HepG2 (cell line): ENCODE results near the gene STN1. TPM values are rescaled to one million over a fixed set of nuclear protein-coding genes. Genes with fewer than 3 reads are reported as not detected.

ENCODE experiments used
- ELF3 ChIP-seq: IDR thresholded peaks from 2 replicates; pipeline ENCODE4 v1.6.1; 2016; ENCODE audit warnings: missing genetic modification reagents, missing compliant biosample characterization
- ESRRA ChIP-seq: sonication (generic); formaldehyde crosslinking; IDR thresholded peaks from 2 replicates; pipeline ENCODE4 v1.5.1; 2020; ENCODE audit warnings: mild to moderate bottlenecking, low read depth, missing genetic modification reagents
- FLYWCH1 ChIP-seq: sonication (generic); formaldehyde crosslinking; IDR thresholded peaks from 2 replicates; pipeline ENCODE4 v1.8.1; 2023; ENCODE audit warnings: mild to moderate bottlenecking, missing genetic modification reagents
- HCFC1 ChIP-seq: fragments of 150-350 bp; IDR thresholded peaks from 2 replicates; pipeline ENCODE4 v1.6.1; 2014; ENCODE audit warnings: low read depth, low read length
- ISX ChIP-seq: sonication (generic); formaldehyde crosslinking; conservative IDR thresholded peaks from 2 replicates; pipeline ENCODE4 v1.5.0; 2020; ENCODE audit warnings: missing genetic modification reagents
- JUNB ChIP-seq: sonication (generic); formaldehyde crosslinking; IDR thresholded peaks from 2 replicates; pipeline ENCODE4 v1.8.0; 2022; ENCODE audit warnings: missing genetic modification reagents, mild to moderate bottlenecking, borderline replicate concordance
- PPARG ChIP-seq: conservative IDR thresholded peaks from 2 replicates; pipeline ENCODE4 v1.6.1; 2016; ENCODE audit warnings: missing biosample characterization, missing genetic modification reagents
- SAP130 ChIP-seq: IDR thresholded peaks from 2 replicates; pipeline ENCODE4 v1.6.1; 2016; ENCODE audit warnings: low read depth
- SIN3B ChIP-seq: fragments of 150-350 bp; IDR thresholded peaks from 2 replicates; pipeline ENCODE4 v1.6.1; 2014; ENCODE audit warnings: low read length
- YY1 ChIP-seq: IDR thresholded peaks from 2 replicates; pipeline ENCODE4 v1.6.1; 2011; ENCODE audit warnings: low read length, low read depth, moderate library complexity, mild to moderate bottlenecking; ENCODE audit not compliant: insufficient read depth, insufficient replicate concordance
- ZNF460 ChIP-seq: sonication (generic); formaldehyde crosslinking; IDR thresholded peaks from 2 replicates; pipeline ENCODE4 v1.5.1; 2020; ENCODE audit warnings: missing genetic modification reagents, mild to moderate bottlenecking, borderline replicate concordance
- ZNF780A ChIP-seq: sonication (generic); formaldehyde crosslinking; IDR thresholded peaks from 2 replicates; pipeline ENCODE4 v1.8.0; 2022; ENCODE audit warnings: mild to moderate bottlenecking, missing genetic modification reagents, moderate library complexity
- ZNF839 ChIP-seq: sonication (generic); formaldehyde crosslinking; IDR thresholded peaks from 2 replicates; pipeline ENCODE4 v1.4.0; 2020; ENCODE audit warnings: missing genetic modification reagents, mild to moderate bottlenecking, borderline replicate concordance
- ZZZ3 ChIP-seq: sonication (generic); formaldehyde crosslinking; IDR thresholded peaks from 2 replicates; pipeline ENCODE4 v1.4.0; 2020; ENCODE audit warnings: missing genetic modification reagents, mild to moderate bottlenecking, borderline replicate concordance
- polyA plus RNA-seq, 8 experiments: library from polyadenylated mRNA; depleted of rRNA in 3 of 8; stranded (reverse) in 7 of 8; unstranded in 1 of 8; fragments of >200 nt; fragmentation: Illumina TruSeq in 4 of 8; extraction: Trizol in 4 of 8; gene quantifications; 2 replicates each; pipeline versions ENCODE4 v1.2.1 to v1.2.3, GENCODE V29; 2011 to 2016; ENCODE audit warnings: low read depth in 4 of 8, missing spikeins in 1 of 8, mixed read lengths in 1 of 8; ENCODE audit not compliant: insufficient read depth in 1 of 8
- total RNA-seq, 5 experiments: library from RNA; depleted of rRNA; stranded (reverse); fragments of >200 nt; fragmentation: Illumina TruSeq; extraction: Trizol; gene quantifications; 2 replicates each; pipeline ENCODE4 v1.2.3, GENCODE V29; 2016; ENCODE audit warnings: low read depth in 1 of 5
- TF ChIP-seq, protein P1 (sequence below): IDR thresholded peaks from 2 replicates; pipeline ENCODE4 v1.6.1; 2016; ENCODE audit warnings: low read depth, missing genetic modification reagents, missing compliant biosample characterization
- TF ChIP-seq, protein P2 (sequence below): sonication (generic); formaldehyde crosslinking; IDR thresholded peaks from 2 replicates; pipeline ENCODE4 v1.4.0; 2020; ENCODE audit warnings: mild to moderate bottlenecking, missing genetic modification reagents
- TF ChIP-seq, protein P3 (sequence below): sonication (generic); formaldehyde crosslinking; conservative IDR thresholded peaks from 2 replicates; pipeline ENCODE4 v1.4.0; 2020; ENCODE audit warnings: missing genetic modification reagents

The STN1 gene
- total and polyA plus RNA-seq, 2 of the 13 experiments (the other 11 are each of a cell fraction or from before 2014, with no cell fraction given), result 17.6 to 22.7 TPM

GRCh38 chr10:103918053-103918846 is at the start of gene STN1 (continued):
- TF ChIP-seq, protein P1, sequence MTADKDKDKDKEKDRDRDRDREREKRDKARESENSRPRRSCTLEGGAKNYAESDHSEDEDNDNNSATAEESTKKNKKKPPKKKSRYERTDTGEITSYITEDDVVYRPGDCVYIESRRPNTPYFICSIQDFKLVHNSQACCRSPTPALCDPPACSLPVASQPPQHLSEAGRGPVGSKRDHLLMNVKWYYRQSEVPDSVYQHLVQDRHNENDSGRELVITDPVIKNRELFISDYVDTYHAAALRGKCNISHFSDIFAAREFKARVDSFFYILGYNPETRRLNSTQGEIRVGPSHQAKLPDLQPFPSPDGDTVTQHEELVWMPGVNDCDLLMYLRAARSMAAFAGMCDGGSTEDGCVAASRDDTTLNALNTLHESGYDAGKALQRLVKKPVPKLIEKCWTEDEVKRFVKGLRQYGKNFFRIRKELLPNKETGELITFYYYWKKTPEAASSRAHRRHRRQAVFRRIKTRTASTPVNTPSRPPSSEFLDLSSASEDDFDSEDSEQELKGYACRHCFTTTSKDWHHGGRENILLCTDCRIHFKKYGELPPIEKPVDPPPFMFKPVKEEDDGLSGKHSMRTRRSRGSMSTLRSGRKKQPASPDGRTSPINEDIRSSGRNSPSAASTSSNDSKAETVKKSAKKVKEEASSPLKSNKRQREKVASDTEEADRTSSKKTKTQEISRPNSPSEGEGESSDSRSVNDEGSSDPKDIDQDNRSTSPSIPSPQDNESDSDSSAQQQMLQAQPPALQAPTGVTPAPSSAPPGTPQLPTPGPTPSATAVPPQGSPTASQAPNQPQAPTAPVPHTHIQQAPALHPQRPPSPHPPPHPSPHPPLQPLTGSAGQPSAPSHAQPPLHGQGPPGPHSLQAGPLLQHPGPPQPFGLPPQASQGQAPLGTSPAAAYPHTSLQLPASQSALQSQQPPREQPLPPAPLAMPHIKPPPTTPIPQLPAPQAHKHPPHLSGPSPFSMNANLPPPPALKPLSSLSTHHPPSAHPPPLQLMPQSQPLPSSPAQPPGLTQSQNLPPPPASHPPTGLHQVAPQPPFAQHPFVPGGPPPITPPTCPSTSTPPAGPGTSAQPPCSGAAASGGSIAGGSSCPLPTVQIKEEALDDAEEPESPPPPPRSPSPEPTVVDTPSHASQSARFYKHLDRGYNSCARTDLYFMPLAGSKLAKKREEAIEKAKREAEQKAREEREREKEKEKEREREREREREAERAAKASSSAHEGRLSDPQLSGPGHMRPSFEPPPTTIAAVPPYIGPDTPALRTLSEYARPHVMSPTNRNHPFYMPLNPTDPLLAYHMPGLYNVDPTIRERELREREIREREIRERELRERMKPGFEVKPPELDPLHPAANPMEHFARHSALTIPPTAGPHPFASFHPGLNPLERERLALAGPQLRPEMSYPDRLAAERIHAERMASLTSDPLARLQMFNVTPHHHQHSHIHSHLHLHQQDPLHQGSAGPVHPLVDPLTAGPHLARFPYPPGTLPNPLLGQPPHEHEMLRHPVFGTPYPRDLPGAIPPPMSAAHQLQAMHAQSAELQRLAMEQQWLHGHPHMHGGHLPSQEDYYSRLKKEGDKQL (CRISPR knock-in tag), result peak; percentile 46; the same call in 1 of the 2 replicates
- TF ChIP-seq FLYWCH1, result no peak
- TF ChIP-seq ISX (CRISPR knock-in tag), result no peak
- TF ChIP-seq PPARG (CRISPR knock-in tag), result peak; percentile 83
- TF ChIP-seq SAP130 (CRISPR knock-in tag), result peak; percentile 72
- no peak for TF ChIP-seq ZNF780A (CRISPR knock-in tag)
- TF ChIP-seq ZNF839 (CRISPR knock-in tag), result no peak
- TF ChIP-seq HCFC1, result no peak
- no peak for TF ChIP-seq JUNB (CRISPR knock-in tag)
- TF ChIP-seq, protein P2, sequence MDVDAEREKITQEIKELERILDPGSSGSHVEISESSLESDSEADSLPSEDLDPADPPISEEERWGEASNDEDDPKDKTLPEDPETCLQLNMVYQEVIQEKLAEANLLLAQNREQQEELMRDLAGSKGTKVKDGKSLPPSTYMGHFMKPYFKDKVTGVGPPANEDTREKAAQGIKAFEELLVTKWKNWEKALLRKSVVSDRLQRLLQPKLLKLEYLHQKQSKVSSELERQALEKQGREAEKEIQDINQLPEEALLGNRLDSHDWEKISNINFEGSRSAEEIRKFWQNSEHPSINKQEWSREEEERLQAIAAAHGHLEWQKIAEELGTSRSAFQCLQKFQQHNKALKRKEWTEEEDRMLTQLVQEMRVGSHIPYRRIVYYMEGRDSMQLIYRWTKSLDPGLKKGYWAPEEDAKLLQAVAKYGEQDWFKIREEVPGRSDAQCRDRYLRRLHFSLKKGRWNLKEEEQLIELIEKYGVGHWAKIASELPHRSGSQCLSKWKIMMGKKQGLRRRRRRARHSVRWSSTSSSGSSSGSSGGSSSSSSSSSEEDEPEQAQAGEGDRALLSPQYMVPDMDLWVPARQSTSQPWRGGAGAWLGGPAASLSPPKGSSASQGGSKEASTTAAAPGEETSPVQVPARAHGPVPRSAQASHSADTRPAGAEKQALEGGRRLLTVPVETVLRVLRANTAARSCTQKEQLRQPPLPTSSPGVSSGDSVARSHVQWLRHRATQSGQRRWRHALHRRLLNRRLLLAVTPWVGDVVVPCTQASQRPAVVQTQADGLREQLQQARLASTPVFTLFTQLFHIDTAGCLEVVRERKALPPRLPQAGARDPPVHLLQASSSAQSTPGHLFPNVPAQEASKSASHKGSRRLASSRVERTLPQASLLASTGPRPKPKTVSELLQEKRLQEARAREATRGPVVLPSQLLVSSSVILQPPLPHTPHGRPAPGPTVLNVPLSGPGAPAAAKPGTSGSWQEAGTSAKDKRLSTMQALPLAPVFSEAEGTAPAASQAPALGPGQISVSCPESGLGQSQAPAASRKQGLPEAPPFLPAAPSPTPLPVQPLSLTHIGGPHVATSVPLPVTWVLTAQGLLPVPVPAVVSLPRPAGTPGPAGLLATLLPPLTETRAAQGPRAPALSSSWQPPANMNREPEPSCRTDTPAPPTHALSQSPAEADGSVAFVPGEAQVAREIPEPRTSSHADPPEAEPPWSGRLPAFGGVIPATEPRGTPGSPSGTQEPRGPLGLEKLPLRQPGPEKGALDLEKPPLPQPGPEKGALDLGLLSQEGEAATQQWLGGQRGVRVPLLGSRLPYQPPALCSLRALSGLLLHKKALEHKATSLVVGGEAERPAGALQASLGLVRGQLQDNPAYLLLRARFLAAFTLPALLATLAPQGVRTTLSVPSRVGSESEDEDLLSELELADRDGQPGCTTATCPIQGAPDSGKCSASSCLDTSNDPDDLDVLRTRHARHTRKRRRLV, result no peak
- TF ChIP-seq ZNF460, result no peak
- TF ChIP-seq YY1, result peak; percentile 56
- 0 out of 2 replicates have a peak, but pooled peaks have one; percentile 24 for TF ChIP-seq SIN3B
- TF ChIP-seq, protein P3, sequence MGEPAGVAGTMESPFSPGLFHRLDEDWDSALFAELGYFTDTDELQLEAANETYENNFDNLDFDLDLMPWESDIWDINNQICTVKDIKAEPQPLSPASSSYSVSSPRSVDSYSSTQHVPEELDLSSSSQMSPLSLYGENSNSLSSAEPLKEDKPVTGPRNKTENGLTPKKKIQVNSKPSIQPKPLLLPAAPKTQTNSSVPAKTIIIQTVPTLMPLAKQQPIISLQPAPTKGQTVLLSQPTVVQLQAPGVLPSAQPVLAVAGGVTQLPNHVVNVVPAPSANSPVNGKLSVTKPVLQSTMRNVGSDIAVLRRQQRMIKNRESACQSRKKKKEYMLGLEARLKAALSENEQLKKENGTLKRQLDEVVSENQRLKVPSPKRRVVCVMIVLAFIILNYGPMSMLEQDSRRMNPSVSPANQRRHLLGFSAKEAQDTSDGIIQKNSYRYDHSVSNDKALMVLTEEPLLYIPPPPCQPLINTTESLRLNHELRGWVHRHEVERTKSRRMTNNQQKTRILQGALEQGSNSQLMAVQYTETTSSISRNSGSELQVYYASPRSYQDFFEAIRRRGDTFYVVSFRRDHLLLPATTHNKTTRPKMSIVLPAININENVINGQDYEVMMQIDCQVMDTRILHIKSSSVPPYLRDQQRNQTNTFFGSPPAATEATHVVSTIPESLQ (CRISPR knock-in tag), result 0 out of 2 replicates have a peak, but pooled peaks have one; percentile 60
- 0 out of 2 replicates have a peak, but pooled peaks have one; percentile 34 for TF ChIP-seq ZZZ3
- no peak for TF ChIP-seq ESRRA
- TF ChIP-seq ELF3 (CRISPR knock-in tag), result 0 out of 2 replicates have a peak, but pooled peaks have one; percentile 12
